Effector memory CD8-positive, alpha-beta T cell (primary cell): ENCODE measurements around the gene ARL4A.
"Not testable (repeated sequence)": the region's sequence is repeated elsewhere in the genome, so short reads cannot be mapped to it uniquely, and the experiment has no call there.

Experiments
- ATAC-seq: fragments of 150-1000 bp; cut with Tn5 transposase; replicated peaks from 2 replicates; pipeline ENCODE4 v1.10.0; 2021; ENCODE audit warnings: mild to moderate bottlenecking, moderate library complexity
- DNase-seq, 3 experiments: peaks; one replicate each; pipeline ENCODE4 v3.0.0; 2021
- H3K27ac Mint-ChIP-seq, 2 donors: one replicate each; pipeline ENCODE4 v1.8.0; 2022; ENCODE audit warnings: mild to moderate bottlenecking in 2 of 2, mixed read lengths in 2 of 2, moderate library complexity in 2 of 2
- H3K27me3 Mint-ChIP-seq, 2 donors: one replicate each; pipeline ENCODE4 v1.8.0; 2022; ENCODE audit warnings: mixed read lengths in 2 of 2
- H3K36me3 Mint-ChIP-seq: one replicate; pipeline ENCODE4 v1.8.0; 2022; ENCODE audit warnings: mild to moderate bottlenecking, moderate library complexity, mixed read lengths; ENCODE audit not compliant: insufficient read depth
- H3K4me1 Mint-ChIP-seq, 2 donors: one replicate each; pipeline ENCODE4 v1.8.0; 2022; ENCODE audit warnings: low read depth in 2 of 2, mixed read lengths in 2 of 2
- H3K4me3 Mint-ChIP-seq, 2 donors: one replicate each; pipeline ENCODE4 v1.8.0; 2022; ENCODE audit warnings: mild to moderate bottlenecking in 2 of 2, mixed read lengths in 2 of 2, moderate library complexity in 2 of 2
- H3K9me3 Mint-ChIP-seq, 2 donors: one replicate each; pipeline ENCODE4 v1.8.0; 2022; ENCODE audit warnings: mixed read lengths in 2 of 2

ARL4A gene

DNA sequence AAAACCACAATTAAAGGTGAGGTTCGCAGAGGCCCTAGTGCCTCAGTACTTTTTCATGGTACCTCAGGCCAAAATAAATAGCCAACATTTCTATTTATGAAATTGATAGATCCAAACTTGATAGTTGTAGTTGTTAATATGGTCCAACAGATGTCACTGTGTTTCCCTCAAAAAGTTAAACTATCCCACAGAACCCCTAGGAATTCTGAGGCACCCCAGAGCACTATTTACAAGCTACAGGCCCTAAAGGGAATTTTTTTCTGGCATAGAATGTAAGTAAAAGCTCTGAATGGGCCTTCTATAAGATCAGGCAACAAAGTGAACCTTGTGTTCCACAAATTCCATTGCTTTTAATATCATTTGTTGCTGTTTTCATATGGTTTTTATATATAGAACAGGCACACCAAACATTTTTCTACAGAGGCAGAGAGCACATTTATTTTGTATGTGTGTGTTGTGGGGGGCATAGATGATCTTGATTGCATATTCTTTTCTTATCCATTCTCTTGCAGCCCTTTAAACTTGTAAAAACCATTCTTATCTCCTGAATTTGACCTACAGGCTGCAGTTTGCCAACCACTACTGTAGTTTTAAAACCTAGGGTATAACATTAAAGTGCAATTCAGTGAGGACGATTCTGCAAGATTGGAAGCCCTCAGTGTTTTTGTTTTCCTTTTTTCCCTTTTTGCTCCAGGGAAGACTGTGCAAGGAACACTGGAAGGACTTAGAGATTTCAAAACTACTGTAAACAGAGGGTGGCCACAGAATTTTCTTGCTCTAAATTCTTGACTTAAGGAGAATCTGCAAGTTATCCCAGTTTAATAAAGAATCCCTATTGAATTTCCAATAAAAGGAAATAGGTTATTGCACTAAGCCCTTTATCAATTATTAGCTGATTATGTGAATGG, 3.5 kb upstream of the ARL4A start:
- DNase-seq (no peak), ATAC-seq (no peak)
- Mint-ChIP-seq H3K36me3 (peaks cover 16% of the 10 kb centered on the region), H3K9me3 (no peaks in the 10 kb centered on the region), H3K4me3 (no peak overlapping the region), H3K27me3 (no peaks in the 10 kb centered on the region), H3K4me1 (peaks cover 17 to 22% of the 10 kb centered on the region in 2 donors), H3K27ac (peak overlapping the region; percentile 30 to 64)

DNA sequence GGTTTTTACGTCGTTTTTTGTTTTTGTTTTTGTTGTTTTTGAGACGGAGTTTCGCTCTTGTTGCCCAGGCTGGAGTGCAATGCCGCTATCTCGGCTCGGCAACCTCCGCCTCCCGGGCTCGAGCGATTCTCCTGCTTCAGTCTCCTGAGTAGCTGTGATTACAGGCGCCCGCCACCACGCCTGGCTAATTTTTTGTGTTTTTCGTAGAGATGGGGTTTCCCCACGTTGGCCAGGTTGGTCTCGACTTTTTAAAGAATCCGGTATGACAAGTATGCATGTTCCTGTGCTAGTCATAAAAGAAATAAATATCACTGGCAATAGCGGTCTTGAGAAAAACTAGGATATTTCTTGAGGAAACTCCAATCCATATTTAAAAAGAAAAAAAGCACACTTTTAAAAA, 2.7 kb upstream of the ARL4A start:
- H3K36me3 Mint-ChIP-seq, result peaks cover 16% of the 10 kb centered on the region
- no peak overlapping the region for H3K4me3 Mint-ChIP-seq
- peak overlapping the region in 1 of 2 donors; percentile 64 for H3K27ac Mint-ChIP-seq
- no peaks in the 10 kb centered on the region for H3K27me3 Mint-ChIP-seq
- H3K9me3 Mint-ChIP-seq, result no peaks in the 10 kb centered on the region
- ATAC-seq, result no peak
- H3K4me1 Mint-ChIP-seq, result peaks cover 17 to 22% of the 10 kb centered on the region in 2 donors
- DNase-seq, result no peak

DNA sequence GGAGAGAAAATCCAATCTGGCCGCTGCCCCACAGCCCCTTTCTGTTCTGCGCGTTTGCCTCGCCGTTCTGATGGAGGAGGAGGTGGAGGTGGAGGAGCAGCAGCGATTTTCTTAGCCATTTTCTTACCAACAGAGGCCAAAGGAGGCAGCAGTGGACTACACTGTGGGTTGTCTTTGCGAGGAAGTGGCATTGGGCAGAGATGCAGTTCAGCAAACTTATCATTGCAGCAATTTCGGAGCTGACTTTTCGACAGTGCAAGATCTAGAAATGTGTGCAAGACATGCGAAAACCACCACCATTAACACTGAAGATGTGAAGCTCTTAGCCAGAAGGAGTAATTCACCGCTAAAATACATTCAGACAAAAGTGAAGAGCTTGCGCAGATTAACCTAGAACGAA, 1.9 kb upstream of the ARL4A start:
- H3K27me3 Mint-ChIP-seq, result no peaks in the 10 kb centered on the region
- peak overlapping the region; percentile 98 to 99 for H3K27ac Mint-ChIP-seq
- no peaks in the 10 kb centered on the region for H3K9me3 Mint-ChIP-seq
- H3K4me3 Mint-ChIP-seq, result peak overlapping the region; percentile 95 to 98
- DNase-seq (peak; percentile 12 to 33 (median 21)), ATAC-seq (no peak)
- peaks cover 16% of the 10 kb centered on the region for H3K36me3 Mint-ChIP-seq
- peaks cover 17 to 22% of the 10 kb centered on the region in 2 donors for H3K4me1 Mint-ChIP-seq

GRCh38 chr7:12686234-12686890, 1.1 kb upstream of the ARL4A start:
- no peaks in the 10 kb centered on the region for H3K9me3 Mint-ChIP-seq
- H3K27me3 Mint-ChIP-seq, result no peaks in the 10 kb centered on the region
- peak overlapping the region; percentile 98 to 99 for H3K27ac Mint-ChIP-seq
- peaks cover 17 to 22% of the 10 kb centered on the region in 2 donors for H3K4me1 Mint-ChIP-seq
- peak; percentile 97 to 99 (median 98) for DNase-seq
- peaks cover 16% of the 10 kb centered on the region for H3K36me3 Mint-ChIP-seq
- ATAC-seq, result peak; percentile 83
- H3K4me3 Mint-ChIP-seq, result peak overlapping the region; percentile 95 to 98

DNA sequence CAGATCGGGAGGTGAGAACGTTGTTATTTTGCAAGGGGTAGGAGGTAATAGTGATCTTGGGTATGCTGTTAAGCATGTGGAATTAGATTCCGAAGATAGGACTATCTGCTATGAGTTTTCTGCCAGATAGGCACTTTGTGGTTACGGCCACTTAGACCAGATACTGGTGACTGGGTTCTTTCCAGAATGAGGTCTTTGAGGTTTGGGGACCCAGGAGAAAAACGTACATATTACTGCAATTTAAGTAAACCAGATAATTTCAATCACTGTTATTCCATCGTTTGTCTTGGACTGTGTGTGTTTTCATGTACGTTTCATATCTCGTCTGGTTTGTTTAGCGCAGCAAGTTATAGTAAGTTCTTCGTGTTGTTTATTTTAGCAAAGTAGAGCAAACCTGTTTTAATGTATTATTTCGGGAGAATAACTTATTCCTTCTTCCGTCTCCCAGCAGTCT, 312 bp downstream of the ARL4A start:
- peak overlapping the region; percentile 95 to 98 for H3K4me3 Mint-ChIP-seq
- no peaks in the 10 kb centered on the region for H3K27me3 Mint-ChIP-seq
- H3K4me1 Mint-ChIP-seq, result peaks cover 17 to 22% of the 10 kb centered on the region in 2 donors
- H3K27ac Mint-ChIP-seq, result peak overlapping the region; percentile 98 to 99
- H3K36me3 Mint-ChIP-seq, result peaks cover 16% of the 10 kb centered on the region
- no peaks in the 10 kb centered on the region for H3K9me3 Mint-ChIP-seq
- no peak for ATAC-seq
- DNase-seq, result no peak

DNA sequence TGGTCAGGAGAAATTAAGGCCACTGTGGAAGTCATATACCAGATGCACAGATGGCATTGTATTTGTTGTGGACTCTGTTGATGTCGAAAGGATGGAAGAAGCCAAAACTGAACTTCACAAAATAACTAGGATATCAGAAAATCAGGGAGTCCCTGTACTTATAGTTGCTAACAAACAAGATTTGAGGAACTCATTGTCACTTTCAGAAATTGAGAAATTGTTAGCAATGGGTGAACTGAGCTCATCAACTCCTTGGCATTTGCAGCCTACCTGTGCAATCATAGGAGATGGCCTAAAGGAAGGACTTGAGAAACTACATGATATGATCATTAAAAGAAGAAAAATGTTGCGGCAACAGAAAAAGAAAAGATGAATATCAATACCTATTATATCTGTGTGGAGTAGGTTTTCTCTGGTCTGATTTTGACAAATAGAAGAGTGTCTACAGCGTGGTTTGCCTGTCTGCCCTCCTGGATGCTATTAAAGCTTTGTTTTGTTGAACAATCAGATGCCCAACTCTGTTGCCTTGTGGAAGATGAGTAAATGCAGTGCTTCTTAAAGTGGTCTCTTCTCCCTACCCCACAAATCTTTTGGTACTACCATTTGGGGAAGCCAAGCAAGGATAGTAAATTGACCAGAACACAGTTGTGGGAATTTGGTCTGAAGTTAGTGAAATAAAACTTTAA, 1.2 kb downstream of the ARL4A start:
- not testable (repeated sequence) for ATAC-seq, DNase-seq, H3K9me3 Mint-ChIP-seq, H3K27me3 Mint-ChIP-seq
- H3K4me3 Mint-ChIP-seq, result peak overlapping the region in 1 of 2 donors; percentile 95
- H3K36me3 Mint-ChIP-seq, result peaks cover 16% of the 10 kb centered on the region
- H3K27ac Mint-ChIP-seq, result peak overlapping the region in 1 of 2 donors; percentile 99
- peaks cover 20 to 28% of the 10 kb centered on the region in 2 donors for H3K4me1 Mint-ChIP-seq

- no peaks in the 10 kb centered on the region for H3K9me3 Mint-ChIP-seq
- ATAC-seq (no peak), DNase-seq (no peak)
- H3K4me1 Mint-ChIP-seq, result peaks cover 20 to 28% of the 10 kb centered on the region in 2 donors
- peaks cover 16% of the 10 kb centered on the region for H3K36me3 Mint-ChIP-seq
- no peak overlapping the region for H3K4me3 Mint-ChIP-seq
- H3K27ac Mint-ChIP-seq, result peak overlapping the region in 1 of 2 donors; percentile 17
- no peaks in the 10 kb centered on the region for H3K27me3 Mint-ChIP-seq
Observed at GRCh38 chr7:12689451-12689850, 2.0 kb downstream of the ARL4A start.

- no peaks in the 10 kb centered on the region for H3K27me3 Mint-ChIP-seq
- peaks cover 16% of the 10 kb centered on the region for H3K36me3 Mint-ChIP-seq
- peaks cover 20 to 28% of the 10 kb centered on the region in 2 donors for H3K4me1 Mint-ChIP-seq
- no peak for DNase-seq
- no peak overlapping the region for H3K4me3 Mint-ChIP-seq
- ATAC-seq, result no peak
- H3K9me3 Mint-ChIP-seq, result no peaks in the 10 kb centered on the region
- no peak overlapping the region for H3K27ac Mint-ChIP-seq
Observed at GRCh38 chr7:12690041-12690878, 2.8 kb downstream of the ARL4A start.

GRCh38 chr7:12691388-12691787, 4.0 kb downstream of the ARL4A start:
- H3K27me3 Mint-ChIP-seq, DNase-seq, H3K4me3 Mint-ChIP-seq, ATAC-seq, H3K9me3 Mint-ChIP-seq, H3K27ac Mint-ChIP-seq: not testable (repeated sequence)
- Mint-ChIP-seq H3K36me3 (peaks cover 13% of the 10 kb centered on the region), H3K4me1 (peaks cover 16 to 18% of the 10 kb centered on the region in 2 donors)

- Mint-ChIP-seq H3K36me3 (peaks cover 7% of the 10 kb centered on the region), H3K4me1 (peaks cover 16 to 18% of the 10 kb centered on the region in 2 donors)
- no peak for ATAC-seq
Observed at GRCh38 chr7:12692035-12692434, 4.6 kb downstream of the ARL4A start.

GRCh38 chr7:12692479-12693259, 5.2 kb downstream of the ARL4A start:
- peaks cover under 1% of the 10 kb centered on the region for H3K36me3 Mint-ChIP-seq
- ATAC-seq, result peak; percentile 45
- H3K9me3 Mint-ChIP-seq, result no peaks in the 10 kb centered on the region
- no peak overlapping the region for H3K4me3 Mint-ChIP-seq
- H3K27ac Mint-ChIP-seq, result peak overlapping the region in 1 of 2 donors; percentile 6
- no peak for DNase-seq
- peaks cover 10 to 12% of the 10 kb centered on the region in 2 donors for H3K4me1 Mint-ChIP-seq
- no peaks in the 10 kb centered on the region for H3K27me3 Mint-ChIP-seq

More at GRCh38 chr7:12692035-12692434, 4.6 kb downstream of the ARL4A start:
- no peak for DNase-seq
- Mint-ChIP-seq H3K27me3 (no peaks in the 10 kb centered on the region), H3K4me3 (no peak overlapping the region), H3K27ac (no peak overlapping the region), H3K9me3 (no peaks in the 10 kb centered on the region)

DNA sequence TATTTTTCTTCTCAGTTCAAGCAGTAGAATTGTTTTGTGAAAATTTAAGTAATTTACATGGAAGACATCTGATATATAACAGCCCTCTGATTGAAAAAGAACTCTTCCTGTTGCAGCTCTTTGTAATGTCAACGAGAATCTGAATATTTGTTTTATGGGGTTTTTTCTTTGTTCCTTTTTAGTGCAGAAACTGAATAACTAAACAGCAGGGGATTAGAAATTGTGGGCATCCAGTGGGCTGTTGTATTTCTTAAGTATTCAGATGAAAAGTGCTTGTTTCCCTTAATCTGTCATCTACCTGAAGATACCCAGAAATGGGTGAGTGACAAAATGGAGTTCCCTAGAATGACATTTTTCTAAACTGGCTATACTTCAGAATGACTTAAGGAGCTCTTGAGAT, 7.4 kb downstream of the ARL4A start:
- Mint-ChIP-seq H3K9me3 (no peaks in the 10 kb centered on the region), H3K4me3 (no peak overlapping the region), H3K36me3 (no peaks in the 10 kb centered on the region), H3K27ac (no peak overlapping the region), H3K27me3 (no peaks in the 10 kb centered on the region), H3K4me1 (peaks cover 3 to 6% of the 10 kb centered on the region in 2 donors)
- ATAC-seq (no peak), DNase-seq (no peak)
